ENCODE measurements around the gene ZNF835.

DNA sequence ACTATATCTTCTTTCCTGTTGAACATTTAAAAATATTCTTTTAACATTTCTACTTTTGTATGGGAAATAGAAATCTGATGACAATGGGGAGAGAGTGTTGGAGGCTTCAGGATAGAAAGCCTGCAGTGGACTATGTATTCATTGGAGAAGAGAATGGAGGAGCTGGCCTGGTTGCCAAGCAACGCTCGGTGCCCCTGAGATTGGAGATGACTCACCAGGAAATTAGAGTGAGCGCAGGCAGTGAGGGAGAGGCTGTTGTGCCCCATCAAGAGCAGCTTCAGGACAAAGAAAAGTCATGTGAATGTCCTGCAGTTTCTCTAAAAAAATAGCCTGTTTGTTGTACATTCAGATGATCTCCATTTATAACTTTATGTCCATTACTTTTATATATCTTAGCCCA, 48.7 kb upstream of the ZNF835 start:
- TF ChIP-seq, protein P1, sequence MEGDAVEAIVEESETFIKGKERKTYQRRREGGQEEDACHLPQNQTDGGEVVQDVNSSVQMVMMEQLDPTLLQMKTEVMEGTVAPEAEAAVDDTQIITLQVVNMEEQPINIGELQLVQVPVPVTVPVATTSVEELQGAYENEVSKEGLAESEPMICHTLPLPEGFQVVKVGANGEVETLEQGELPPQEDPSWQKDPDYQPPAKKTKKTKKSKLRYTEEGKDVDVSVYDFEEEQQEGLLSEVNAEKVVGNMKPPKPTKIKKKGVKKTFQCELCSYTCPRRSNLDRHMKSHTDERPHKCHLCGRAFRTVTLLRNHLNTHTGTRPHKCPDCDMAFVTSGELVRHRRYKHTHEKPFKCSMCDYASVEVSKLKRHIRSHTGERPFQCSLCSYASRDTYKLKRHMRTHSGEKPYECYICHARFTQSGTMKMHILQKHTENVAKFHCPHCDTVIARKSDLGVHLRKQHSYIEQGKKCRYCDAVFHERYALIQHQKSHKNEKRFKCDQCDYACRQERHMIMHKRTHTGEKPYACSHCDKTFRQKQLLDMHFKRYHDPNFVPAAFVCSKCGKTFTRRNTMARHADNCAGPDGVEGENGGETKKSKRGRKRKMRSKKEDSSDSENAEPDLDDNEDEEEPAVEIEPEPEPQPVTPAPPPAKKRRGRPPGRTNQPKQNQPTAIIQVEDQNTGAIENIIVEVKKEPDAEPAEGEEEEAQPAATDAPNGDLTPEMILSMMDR (IDR thresholded peaks at IDR 0.05; ENCODE audit: insufficient read depth, low read length), result no peak
- TF ChIP-seq REST (IDR thresholded peaks at IDR 0.05; ENCODE audit: insufficient replicate concordance, low read depth) (no peak), POLR2AphosphoS5 (IDR thresholded peaks at IDR 0.05; ENCODE audit: low read depth) (no peak), GABPA (IDR thresholded peaks at IDR 0.05; ENCODE audit: low read depth) (no peak)

Measured in HL-60 (cell line).